ENCODE measurements around the gene PCNX4.
"Not testable (repeated sequence)": the region's sequence is repeated elsewhere in the genome, so short reads cannot be mapped to it uniquely, and the experiment has no call there.

The PCNX4 gene

GRCh38 chr14:60093606-60094005 lies 1.9 kb downstream of the PCNX4 start:
- peak overlapping the region; percentile 97 for H3K4me3 Mint-ChIP-seq
- no peak overlapping the region for H3K27ac Mint-ChIP-seq
- H3K4me1 Mint-ChIP-seq, result peaks cover 47% of the 10 kb centered on the region
- H3K27me3 Mint-ChIP-seq, result no peaks in the 10 kb centered on the region
- peaks cover 19% of the 10 kb centered on the region for H3K36me3 Mint-ChIP-seq
- no peaks in the 10 kb centered on the region for H3K9me3 Mint-ChIP-seq

GRCh38 chr14:60094306-60094897 lies 2.7 kb downstream of the PCNX4 start:
- peaks cover 19% of the 10 kb centered on the region for H3K36me3 Mint-ChIP-seq
- H3K9me3 Mint-ChIP-seq, result no peaks in the 10 kb centered on the region
- H3K4me1 Mint-ChIP-seq, result peaks cover 47% of the 10 kb centered on the region
- peak overlapping the region; percentile 36 for H3K27ac Mint-ChIP-seq
- peak overlapping the region; percentile 97 for H3K4me3 Mint-ChIP-seq
- H3K27me3 Mint-ChIP-seq, result no peaks in the 10 kb centered on the region

GRCh38 chr14:60095231-60095630 lies 3.5 kb downstream of the PCNX4 start:
- H3K36me3 Mint-ChIP-seq, result peaks cover 19% of the 10 kb centered on the region
- H3K27ac Mint-ChIP-seq, result peak overlapping the region; percentile 47
- H3K4me3 Mint-ChIP-seq, result peak overlapping the region; percentile 34
- no peaks in the 10 kb centered on the region for H3K27me3 Mint-ChIP-seq
- H3K9me3 Mint-ChIP-seq, result no peaks in the 10 kb centered on the region
- H3K4me1 Mint-ChIP-seq, result peaks cover 51% of the 10 kb centered on the region

- Mint-ChIP-seq H3K9me3 (no peaks in the 10 kb centered on the region), H3K4me1 (peaks cover 52% of the 10 kb centered on the region), H3K4me3 (no peak overlapping the region), H3K27ac (no peak overlapping the region), H3K27me3 (no peaks in the 10 kb centered on the region), H3K36me3 (peaks cover 23% of the 10 kb centered on the region)
These were observed 4.2 kb downstream of the PCNX4 start for GRCh38 chr14:60095781-60096450.

- Mint-ChIP-seq H3K4me1 (peaks cover 64% of the 10 kb centered on the region), H3K4me3 (no peak overlapping the region), H3K27ac (no peak overlapping the region), H3K27me3 (no peaks in the 10 kb centered on the region), H3K9me3 (no peaks in the 10 kb centered on the region), H3K36me3 (peaks cover 24% of the 10 kb centered on the region)
These were observed 6.3 kb downstream of the PCNX4 start for GRCh38 chr14:60097974-60098373.

- not testable (repeated sequence) for H3K27ac Mint-ChIP-seq, H3K9me3 Mint-ChIP-seq, H3K27me3 Mint-ChIP-seq, H3K4me3 Mint-ChIP-seq
- Mint-ChIP-seq H3K36me3 (peaks cover 25% of the 10 kb centered on the region), H3K4me1 (peaks cover 52% of the 10 kb centered on the region)
These were observed 8.1 kb downstream of the PCNX4 start for GRCh38 chr14:60099855-60100254.

GRCh38 chr14:60101786-60102185 lies 10.1 kb downstream of the PCNX4 start:
- no peaks in the 10 kb centered on the region for H3K27me3 Mint-ChIP-seq
- H3K4me3 Mint-ChIP-seq, result no peak overlapping the region
- no peak overlapping the region for H3K27ac Mint-ChIP-seq
- H3K9me3 Mint-ChIP-seq, result no peaks in the 10 kb centered on the region
- H3K36me3 Mint-ChIP-seq, result peaks cover 19% of the 10 kb centered on the region
- H3K4me1 Mint-ChIP-seq, result peaks cover 56% of the 10 kb centered on the region

GRCh38 chr14:60102389-60102788 lies 10.7 kb downstream of the PCNX4 start:
- H3K9me3 Mint-ChIP-seq, result no peaks in the 10 kb centered on the region
- H3K4me1 Mint-ChIP-seq, result peaks cover 57% of the 10 kb centered on the region
- H3K27ac Mint-ChIP-seq, result no peak overlapping the region
- no peaks in the 10 kb centered on the region for H3K27me3 Mint-ChIP-seq
- no peak overlapping the region for H3K4me3 Mint-ChIP-seq
- peaks cover 18% of the 10 kb centered on the region for H3K36me3 Mint-ChIP-seq

GRCh38 chr14:60106339-60106738 lies 14.6 kb downstream of the PCNX4 start:
- Mint-ChIP-seq H3K4me3 (no peak overlapping the region), H3K9me3 (no peaks in the 10 kb centered on the region), H3K27me3 (no peaks in the 10 kb centered on the region), H3K36me3 (peaks cover 16% of the 10 kb centered on the region), H3K27ac (no peak overlapping the region), H3K4me1 (peaks cover 53% of the 10 kb centered on the region)

- H3K4me1 Mint-ChIP-seq, result peaks cover 45% of the 10 kb centered on the region
- no peaks in the 10 kb centered on the region for H3K27me3 Mint-ChIP-seq
- no peak overlapping the region for H3K27ac Mint-ChIP-seq
- H3K4me3 Mint-ChIP-seq, result no peak overlapping the region
- peaks cover 18% of the 10 kb centered on the region for H3K36me3 Mint-ChIP-seq
- H3K9me3 Mint-ChIP-seq, result no peaks in the 10 kb centered on the region
These were observed 15.8 kb downstream of the PCNX4 start for GRCh38 chr14:60107477-60107876.

- Mint-ChIP-seq H3K9me3 (no peaks in the 10 kb centered on the region), H3K27me3 (no peaks in the 10 kb centered on the region), H3K27ac (no peak overlapping the region), H3K4me1 (peaks cover 18% of the 10 kb centered on the region), H3K36me3 (peaks cover 23% of the 10 kb centered on the region), H3K4me3 (no peak overlapping the region)
These were observed 20.0 kb downstream of the PCNX4 start for GRCh38 chr14:60111732-60112131.

GRCh38 chr14:60114881-60115280 lies 23.2 kb downstream of the PCNX4 start:
- Mint-ChIP-seq H3K4me3 (no peak overlapping the region), H3K27me3 (no peaks in the 10 kb centered on the region), H3K4me1 (peaks cover 9% of the 10 kb centered on the region), H3K36me3 (peaks cover 21% of the 10 kb centered on the region), H3K9me3 (no peaks in the 10 kb centered on the region), H3K27ac (no peak overlapping the region)

GRCh38 chr14:60116181-60116580 lies 24.5 kb downstream of the PCNX4 start:
- Mint-ChIP-seq H3K4me1 (no peaks in the 10 kb centered on the region), H3K9me3 (no peaks in the 10 kb centered on the region), H3K27ac (no peak overlapping the region)

GRCh38 chr14:60125918-60126317 lies 34.2 kb downstream of the PCNX4 start:
- H3K27me3 Mint-ChIP-seq, result no peaks in the 10 kb centered on the region
- H3K4me1 Mint-ChIP-seq, result no peaks in the 10 kb centered on the region
- H3K9me3 Mint-ChIP-seq, result no peaks in the 10 kb centered on the region
- H3K36me3 Mint-ChIP-seq, result peaks cover 51% of the 10 kb centered on the region
- H3K27ac Mint-ChIP-seq, result no peak overlapping the region
- no peak overlapping the region for H3K4me3 Mint-ChIP-seq

More at GRCh38 chr14:60116181-60116580, 24.5 kb downstream of the PCNX4 start:
- peaks cover 19% of the 10 kb centered on the region for H3K36me3 Mint-ChIP-seq
- H3K27me3 Mint-ChIP-seq, result no peaks in the 10 kb centered on the region
- no peak overlapping the region for H3K4me3 Mint-ChIP-seq

GRCh38 chr14:60133487-60133886 lies 41.8 kb downstream of the PCNX4 start:
- Mint-ChIP-seq H3K36me3 (peaks cover 24% of the 10 kb centered on the region), H3K27ac (no peak overlapping the region)

GRCh38 chr14:60134702-60135101 lies 43.0 kb downstream of the PCNX4 start:
- H3K4me3 Mint-ChIP-seq, result no peak overlapping the region
- H3K9me3 Mint-ChIP-seq, result no peaks in the 10 kb centered on the region
- H3K27ac Mint-ChIP-seq, result no peak overlapping the region
- no peaks in the 10 kb centered on the region for H3K27me3 Mint-ChIP-seq
- H3K4me1 Mint-ChIP-seq, result no peaks in the 10 kb centered on the region
- H3K36me3 Mint-ChIP-seq, result peaks cover 20% of the 10 kb centered on the region

More at GRCh38 chr14:60133487-60133886, 41.8 kb downstream of the PCNX4 start:
- no peaks in the 10 kb centered on the region for H3K27me3 Mint-ChIP-seq
- no peak overlapping the region for H3K4me3 Mint-ChIP-seq
- H3K9me3 Mint-ChIP-seq, result no peaks in the 10 kb centered on the region
- no peaks in the 10 kb centered on the region for H3K4me1 Mint-ChIP-seq

Measured in activated naive CD4-positive, alpha-beta T cell treated with anti-CD3 and anti-CD28 coated beads, Interleukin-2, amount 50 U/mL, for 24 hours (primary cell).